Measurements from ENCODE around the gene GJA5. TPM values are rescaled to one million over a fixed set of nuclear protein-coding genes. Genes with fewer than 3 reads are reported as not detected.

The GJA5 gene
- total and polyA plus RNA-seq, 2 experiments from 2014 or later = 1.9 to 2.3 TPM

DNA sequence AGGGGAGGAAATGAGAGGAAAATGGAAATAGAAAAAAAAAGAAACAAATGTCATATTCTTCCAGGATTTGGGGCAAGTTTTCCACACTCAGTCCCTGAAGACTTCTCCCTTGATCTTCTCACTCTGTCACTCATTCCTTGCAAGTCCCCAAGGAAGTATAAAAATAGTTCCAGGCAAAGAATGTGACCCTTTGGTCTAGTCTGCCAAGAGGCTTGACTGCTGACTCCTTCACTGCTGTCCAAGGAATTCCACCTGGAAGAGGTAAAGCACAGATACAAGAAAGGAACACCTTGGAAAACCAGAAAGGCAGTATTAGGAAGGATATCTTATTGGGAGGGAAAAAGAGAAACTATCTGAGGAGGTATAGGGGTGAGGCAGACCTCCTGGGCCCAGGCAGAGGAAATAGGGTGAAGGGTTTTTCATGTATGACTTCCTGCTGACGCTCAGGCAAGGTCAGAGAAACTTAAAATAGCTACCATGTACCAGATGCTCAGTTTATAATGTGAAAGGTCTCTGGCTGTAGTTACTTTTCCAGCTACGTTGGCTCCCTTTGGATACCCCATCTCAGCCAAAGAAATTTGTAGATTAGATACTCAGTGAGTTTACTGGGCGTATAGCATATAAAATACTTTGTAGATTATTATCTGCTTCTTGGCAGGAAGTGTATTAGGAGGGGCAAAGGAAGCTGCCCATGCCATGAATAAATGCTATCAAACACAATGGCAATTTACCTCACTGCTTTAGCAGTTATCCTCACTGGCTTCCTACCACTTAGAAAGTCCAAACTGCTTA, 2.0 kb upstream of the GJA5 start:
- H3K27ac ChIP-seq = no peak overlapping the region
- no peaks in the 10 kb centered on the region for H3K79me2 ChIP-seq (ENCODE audit: insufficient read depth)
- H3K9ac ChIP-seq = no peak overlapping the region
- DNase-seq = no peak
- no peak overlapping the region for H3K4me2 ChIP-seq (ENCODE audit: unreplicated experiment)
- H2AFZ ChIP-seq = no peak overlapping the region
- H3K27me3 ChIP-seq (replicated peaks; ENCODE audit: insufficient read depth) = no peaks in the 10 kb centered on the region
- no peaks in the 10 kb centered on the region for H3K9me3 ChIP-seq (ENCODE audit: low read depth)
- H3K4me1 ChIP-seq (ENCODE audit: insufficient read depth) = peaks cover 4% of the 10 kb centered on the region
- no peaks in the 10 kb centered on the region for H3K36me3 ChIP-seq (ENCODE audit: low read depth)
- in situ Hi-C loops (cut with MboI) = no loop called here
- 44 to 60% methylated on average over 3 of the region's 3 CpGs for WGBS, 2 experiments (ENCODE audit: low coverage in 1 of 2, low lambda C conversion rate in 2 of 2, missing lambda C conversion rate in 2 of 2)
- no peaks in the 10 kb centered on the region for H4K20me1 ChIP-seq (ENCODE audit: insufficient read depth)
- TF ChIP-seq EZH2 (IDR thresholded peaks at IDR 0.05; ENCODE audit: insufficient read depth, poor library complexity, severe bottlenecking) (no peak), EZH2phosphoT487 (IDR thresholded peaks at IDR 0.05; ENCODE audit: insufficient read depth, low read depth) (no peak)
- no peaks in the 10 kb centered on the region for H3K9me2 ChIP-seq (ENCODE audit: insufficient read depth)
- no peak overlapping the region for H3K4me3 ChIP-seq
- H3F3A ChIP-seq (ENCODE audit: insufficient read depth) = no peaks in the 10 kb centered on the region

DNA sequence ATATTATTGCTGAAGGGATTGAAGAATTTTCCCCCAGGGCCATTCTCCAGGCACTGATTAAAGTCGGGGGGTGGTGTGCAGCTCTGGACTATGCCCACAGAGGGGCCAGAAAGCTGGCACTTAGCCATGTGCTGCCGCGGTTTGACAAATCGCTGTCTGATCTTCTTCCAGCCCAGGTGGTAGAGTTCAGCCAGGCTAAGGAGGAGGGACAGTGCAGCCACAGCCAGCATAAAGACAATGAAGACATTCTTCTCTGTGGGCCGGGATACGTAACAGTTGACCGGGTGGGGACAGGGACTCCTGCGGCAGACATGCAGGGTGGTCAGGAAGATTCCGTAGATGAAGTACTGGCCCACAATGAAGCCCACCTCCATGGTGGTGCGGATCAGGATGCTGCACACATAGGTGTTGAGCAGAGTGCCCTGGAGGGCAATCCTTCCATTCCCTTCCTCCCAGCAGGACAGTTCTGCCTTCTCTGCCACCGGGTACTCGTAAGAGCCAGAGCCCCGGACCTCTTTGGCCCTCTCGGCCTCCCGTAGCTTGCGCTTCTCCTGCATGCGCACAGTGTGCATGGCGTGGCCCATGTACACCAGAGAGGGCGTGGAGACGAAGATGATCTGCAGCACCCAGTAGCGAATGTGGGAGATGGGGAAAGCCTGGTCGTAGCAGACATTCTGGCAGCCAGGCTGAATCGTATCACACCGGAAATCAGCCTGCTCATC, 1.9 kb downstream of the GJA5 start:
- 74% methylated on average over 24 of the region's 24 CpGs for WGBS, 2 experiments (ENCODE audit: low coverage in 1 of 2, low lambda C conversion rate in 2 of 2, missing lambda C conversion rate in 2 of 2)
- H3F3A ChIP-seq (ENCODE audit: insufficient read depth) = no peaks in the 10 kb centered on the region
- H2AFZ ChIP-seq = no peak overlapping the region
- no peaks in the 10 kb centered on the region for H3K36me3 ChIP-seq (ENCODE audit: low read depth)
- H3K27ac ChIP-seq = no peak overlapping the region
- no peak for DNase-seq
- H3K9me2 ChIP-seq (ENCODE audit: insufficient read depth) = no peaks in the 10 kb centered on the region
- in situ Hi-C loops (cut with MboI) = no loop called here
- H3K9me3 ChIP-seq (ENCODE audit: low read depth) = no peaks in the 10 kb centered on the region
- H3K4me1 ChIP-seq (ENCODE audit: insufficient read depth) = peaks cover 4% of the 10 kb centered on the region
- H3K4me2 ChIP-seq (ENCODE audit: unreplicated experiment) = no peak overlapping the region
- H3K27me3 ChIP-seq (replicated peaks; ENCODE audit: insufficient read depth) = no peaks in the 10 kb centered on the region
- TF ChIP-seq EZH2phosphoT487 (IDR thresholded peaks at IDR 0.05; ENCODE audit: insufficient read depth, low read depth) (no peak), EZH2 (IDR thresholded peaks at IDR 0.05; ENCODE audit: insufficient read depth, poor library complexity, severe bottlenecking) (no peak)
- no peaks in the 10 kb centered on the region for H4K20me1 ChIP-seq (ENCODE audit: insufficient read depth)
- H3K4me3 ChIP-seq = no peak overlapping the region
- H3K79me2 ChIP-seq (ENCODE audit: insufficient read depth) = no peaks in the 10 kb centered on the region
- no peak overlapping the region for H3K9ac ChIP-seq

DNA sequence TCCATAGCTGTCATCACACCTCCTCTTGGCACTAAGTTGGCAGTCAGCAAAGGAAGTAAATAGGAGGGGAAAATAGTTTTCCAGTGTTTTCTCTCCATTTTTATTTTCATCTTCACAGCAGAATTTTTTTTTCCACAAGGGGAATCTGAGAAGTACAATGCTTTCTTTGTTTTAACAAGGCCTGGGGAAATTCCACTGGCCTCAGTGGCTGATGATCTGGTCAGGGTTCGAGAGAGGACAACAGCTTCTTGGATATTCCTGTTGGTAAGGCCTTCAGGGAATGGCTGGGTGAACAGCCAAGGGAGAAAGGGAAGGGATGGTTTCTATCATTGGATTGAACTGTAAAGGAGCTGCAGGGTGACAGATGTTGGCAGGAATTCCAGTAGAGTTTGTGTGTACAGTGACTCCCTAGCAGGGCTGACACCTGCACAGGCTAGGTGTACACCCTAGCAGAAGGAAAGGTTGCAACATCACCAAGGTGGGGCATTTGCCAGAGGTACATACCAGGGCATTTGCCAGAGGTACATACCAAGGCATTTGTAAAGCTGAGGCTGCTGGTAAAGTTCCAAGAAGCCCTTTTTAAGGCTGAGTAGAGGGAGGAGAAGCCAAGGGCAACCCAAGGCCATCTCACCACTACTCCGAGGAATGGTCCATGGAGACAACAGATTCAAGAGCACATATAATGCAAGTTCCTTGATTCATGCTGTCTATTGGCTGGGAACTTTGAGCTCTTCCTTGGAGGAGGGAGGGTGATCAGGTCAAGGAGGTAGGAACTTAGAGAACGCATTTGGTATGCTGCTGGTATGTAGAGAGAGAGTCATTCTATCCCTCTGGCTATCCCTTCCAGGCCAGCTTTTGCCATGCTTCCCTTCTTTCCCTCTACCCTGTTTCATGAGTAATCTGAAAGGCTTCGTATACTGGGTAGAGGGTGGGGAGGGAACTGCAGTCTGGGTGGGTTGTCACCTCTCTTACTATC, 3.1 kb downstream of the GJA5 start:
- Histone ChIP-seq H2AFZ (no peak overlapping the region), H3K9me3 (ENCODE audit: low read depth) (no peaks in the 10 kb centered on the region), H3K9me2 (ENCODE audit: insufficient read depth) (no peaks in the 10 kb centered on the region), H3K4me2 (ENCODE audit: unreplicated experiment) (no peak overlapping the region), H3K27me3 (replicated peaks; ENCODE audit: insufficient read depth) (no peaks in the 10 kb centered on the region), H3K36me3 (ENCODE audit: low read depth) (no peaks in the 10 kb centered on the region), H4K20me1 (ENCODE audit: insufficient read depth) (no peaks in the 10 kb centered on the region), H3F3A (ENCODE audit: insufficient read depth) (no peaks in the 10 kb centered on the region), H3K27ac (no peak overlapping the region), H3K4me3 (no peak overlapping the region), H3K4me1 (ENCODE audit: insufficient read depth) (peaks cover 4% of the 10 kb centered on the region), H3K9ac (no peak overlapping the region), H3K79me2 (ENCODE audit: insufficient read depth) (no peaks in the 10 kb centered on the region)
- 56 to 58% methylated on average over 4 of the region's 4 CpGs for WGBS, 2 experiments (ENCODE audit: low coverage in 1 of 2, low lambda C conversion rate in 2 of 2, missing lambda C conversion rate in 2 of 2)
- no peak for DNase-seq
- TF ChIP-seq EZH2 (IDR thresholded peaks at IDR 0.05; ENCODE audit: insufficient read depth, poor library complexity, severe bottlenecking) (no peak), EZH2phosphoT487 (IDR thresholded peaks at IDR 0.05; ENCODE audit: insufficient read depth, low read depth) (no peak)
- in situ Hi-C loops (cut with MboI) = no loop called here

DNA sequence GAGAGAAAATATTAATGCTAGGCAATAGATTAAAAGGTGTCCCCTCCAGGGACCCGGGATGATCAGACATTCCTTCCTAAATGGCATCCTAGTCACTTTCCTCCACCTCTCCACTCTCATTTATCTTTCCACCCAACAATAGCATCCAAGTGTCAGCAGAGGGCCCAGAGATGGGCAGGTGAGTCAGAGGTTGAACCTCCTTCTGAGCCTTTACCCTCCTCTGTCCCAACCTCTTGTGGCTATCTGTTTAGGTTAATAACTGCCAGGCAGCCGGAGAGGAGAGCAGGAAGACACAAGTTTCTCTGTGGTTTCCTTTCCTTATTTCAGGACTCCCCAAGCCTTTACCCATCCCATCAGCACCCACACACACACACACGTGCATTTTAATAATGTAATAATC, 4.1 kb downstream of the GJA5 start:
- Histone ChIP-seq H3K9me2 (ENCODE audit: insufficient read depth) (no peaks in the 10 kb centered on the region), H2AFZ (no peak overlapping the region), H3K9me3 (ENCODE audit: low read depth) (no peaks in the 10 kb centered on the region), H3K4me3 (no peak overlapping the region), H3K79me2 (ENCODE audit: insufficient read depth) (no peaks in the 10 kb centered on the region), H3K36me3 (ENCODE audit: low read depth) (no peaks in the 10 kb centered on the region), H3K27me3 (replicated peaks; ENCODE audit: insufficient read depth) (no peaks in the 10 kb centered on the region), H3K4me1 (ENCODE audit: insufficient read depth) (peaks cover 4% of the 10 kb centered on the region), H3K9ac (no peak overlapping the region), H4K20me1 (ENCODE audit: insufficient read depth) (no peaks in the 10 kb centered on the region), H3K27ac (no peak overlapping the region), H3F3A (ENCODE audit: insufficient read depth) (no peaks in the 10 kb centered on the region), H3K4me2 (ENCODE audit: unreplicated experiment) (no peak overlapping the region)
- no peak for DNase-seq
- 59 to 69% methylated on average over 3 of the region's 3 CpGs for WGBS, 2 experiments (ENCODE audit: low coverage in 1 of 2, low lambda C conversion rate in 2 of 2, missing lambda C conversion rate in 2 of 2)
- TF ChIP-seq EZH2 (IDR thresholded peaks at IDR 0.05; ENCODE audit: insufficient read depth, poor library complexity, severe bottlenecking) (no peak), EZH2phosphoT487 (IDR thresholded peaks at IDR 0.05; ENCODE audit: insufficient read depth, low read depth) (no peak)
- in situ Hi-C loops (cut with MboI) = no loop called here

Measured in GM23248 (cell line).